ENCODE results near the gene CDCP1.
"Not testable (repeated sequence)": the region's sequence is repeated elsewhere in the genome, so short reads cannot be mapped to it uniquely, and the experiment has no call there.

Gene CDCP1

DNA sequence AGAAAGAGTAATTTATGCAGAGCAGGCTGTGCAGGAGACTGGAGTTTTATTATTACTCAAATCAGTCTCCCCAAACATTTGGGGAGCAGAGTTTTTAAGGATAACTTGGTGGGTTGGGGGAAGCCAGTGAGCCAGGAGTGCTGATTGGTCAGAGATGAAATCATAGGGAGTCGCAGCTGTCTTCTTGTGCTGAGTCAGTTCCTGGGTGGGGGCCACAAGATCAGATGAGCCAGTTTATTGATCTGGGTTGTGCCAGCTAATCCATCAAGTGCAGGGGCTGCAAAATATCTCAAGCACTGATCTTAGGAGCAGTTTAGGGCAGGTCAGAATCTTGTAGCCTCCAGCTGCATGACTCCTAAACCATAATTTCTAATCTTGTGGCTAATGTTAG, 92.4 kb downstream of the CDCP1 start:
- DNase-seq: not testable (repeated sequence)

- no peak for DNase-seq
Observed at GRCh38 chr3:45051685-45052084, 94.5 kb downstream of the CDCP1 start.

DNA sequence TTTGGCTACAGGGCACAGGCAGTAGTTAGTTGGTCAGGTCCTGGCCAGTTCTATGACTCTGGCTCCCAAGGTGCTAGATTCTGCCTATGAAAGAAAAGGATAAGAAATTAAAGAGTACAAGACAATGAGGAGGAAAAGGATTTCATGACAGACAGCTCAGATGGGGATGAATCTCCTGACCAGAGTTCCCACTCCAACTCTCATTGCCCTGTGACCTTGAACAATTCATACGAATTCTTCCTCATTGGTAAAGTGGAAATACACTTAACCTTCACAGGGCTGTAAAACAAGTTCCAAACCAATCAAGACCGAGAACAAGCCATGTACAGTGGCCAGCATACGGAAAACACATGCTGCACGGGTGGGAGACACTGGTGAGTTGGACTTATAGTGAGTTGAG, 96.4 kb downstream of the CDCP1 start:
- no peak for DNase-seq

- DNase-seq: no peak
Observed at GRCh38 chr3:45048244-45048643, 97.9 kb downstream of the CDCP1 start.

- DNase-seq: no peak
Observed at GRCh38 chr3:45043728-45044299, 102.4 kb downstream of the CDCP1 start.

GRCh38 chr3:45042162-45042561, 104.0 kb downstream of the CDCP1 start:
- DNase-seq: no peak

GRCh38 chr3:45041666-45042065, 104.5 kb downstream of the CDCP1 start:
- no peak for DNase-seq

GRCh38 chr3:45037720-45038455, 108.3 kb downstream of the CDCP1 start:
- DNase-seq: peak; percentile 93

DNA sequence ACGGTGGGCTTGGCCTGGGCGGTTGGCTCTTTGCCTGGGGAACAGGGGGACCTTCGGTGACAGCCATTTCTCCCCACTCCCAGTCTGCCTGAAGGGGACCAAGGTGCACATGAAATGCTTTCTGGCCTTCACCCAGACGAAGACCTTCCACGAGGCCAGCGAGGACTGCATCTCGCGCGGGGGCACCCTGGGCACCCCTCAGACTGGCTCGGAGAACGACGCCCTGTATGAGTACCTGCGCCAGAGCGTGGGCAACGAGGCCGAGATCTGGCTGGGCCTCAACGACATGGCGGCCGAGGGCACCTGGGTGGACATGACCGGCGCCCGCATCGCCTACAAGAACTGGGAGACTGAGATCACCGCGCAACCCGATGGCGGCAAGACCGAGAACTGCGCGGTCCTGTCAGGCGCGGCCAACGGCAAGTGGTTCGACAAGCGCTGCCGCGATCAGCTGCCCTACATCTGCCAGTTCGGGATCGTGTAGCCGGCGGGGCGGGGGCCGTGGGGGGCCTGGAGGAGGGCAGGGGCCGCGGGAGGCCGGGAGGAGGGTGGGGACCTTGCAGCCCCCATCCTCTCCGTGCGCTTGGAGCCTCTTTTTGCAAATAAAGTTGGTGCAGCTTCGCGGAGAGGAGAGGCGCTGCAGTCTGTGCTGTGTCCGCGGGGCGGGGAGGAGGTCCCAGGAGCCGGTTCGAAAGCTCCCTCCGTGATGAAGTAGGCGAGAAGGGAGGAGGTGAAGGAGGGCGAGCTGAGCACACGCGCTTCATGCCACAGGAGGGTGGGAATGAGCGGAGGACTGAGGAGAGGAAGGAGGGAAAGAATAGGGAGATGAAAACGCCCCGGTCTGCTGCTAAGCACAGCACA, 110.5 kb downstream of the CDCP1 start:
- peak; percentile 57 for DNase-seq

DNA sequence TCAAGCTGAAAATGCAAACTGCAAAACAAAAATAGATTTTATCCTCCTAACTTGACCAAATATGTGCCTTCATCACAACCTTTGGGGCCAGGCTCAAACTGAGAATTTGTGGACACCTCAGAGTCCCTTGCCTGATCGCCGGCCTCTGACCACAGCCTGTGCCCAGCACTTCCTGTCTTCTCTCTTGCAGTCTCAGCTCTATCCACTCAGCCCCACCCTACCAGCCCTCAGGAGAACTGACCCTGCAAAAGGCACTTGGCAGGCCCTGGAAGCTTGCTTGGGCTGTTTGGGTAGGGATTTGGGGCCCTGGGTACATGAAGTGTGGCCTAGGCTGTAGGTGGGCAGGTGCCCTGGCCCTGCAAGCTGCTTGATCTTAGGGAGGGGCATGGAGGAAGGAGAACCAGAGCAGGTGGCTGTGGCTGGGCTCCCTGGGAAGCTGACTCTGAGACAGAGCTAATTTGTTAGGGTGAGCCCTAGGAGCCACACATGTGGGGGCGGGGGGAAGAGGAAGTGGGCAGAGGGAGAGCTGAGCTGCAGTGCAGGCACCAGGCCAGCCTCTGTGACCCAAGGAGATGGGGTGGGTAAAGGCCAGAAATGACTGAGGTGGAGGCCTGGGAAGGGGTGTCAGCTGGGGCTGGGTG, 111.4 kb downstream of the CDCP1 start:
- DNase-seq: no peak

DNA sequence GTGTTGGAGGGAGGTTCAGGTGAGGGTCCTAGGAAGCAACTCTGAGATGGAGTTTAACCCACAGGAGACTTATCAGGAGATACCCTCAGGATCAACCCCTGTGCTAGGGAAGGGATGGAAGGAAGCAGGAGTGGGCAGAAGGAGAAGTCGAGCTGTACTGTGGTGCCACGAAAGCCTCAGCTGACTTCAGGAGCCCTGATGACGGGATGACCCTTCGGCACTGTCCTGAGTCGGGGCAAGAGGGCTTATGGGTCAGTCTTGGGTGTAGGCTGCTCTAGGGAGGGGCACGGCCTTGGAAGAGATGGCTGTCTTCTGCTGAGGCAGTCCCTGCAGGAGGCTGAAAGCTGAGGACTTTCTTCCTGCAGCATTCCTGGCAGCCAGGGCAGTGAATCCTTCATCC, 112.4 kb downstream of the CDCP1 start:
- DNase-seq: no peak

Measured in retina (tissue), 1 donor.